Uterus (tissue), 4 donors: ENCODE data around the gene OPRM1. TPM values are rescaled to one million over a fixed set of nuclear protein-coding genes. Genes with fewer than 3 reads are reported as not detected.

Experiments
- DNase-seq, 2 donors: peaks; one replicate each; pipeline ENCODE4 v3.0.0-alpha.2; 2019 to 2020
- H3K27ac ChIP-seq, 2 donors: fragments of 200-600 bp; sonication (generic); 1 replicate in 1 of 2; 2 replicates in 1 of 2; pipeline ENCODE4 v1.5.1; 2016 to 2018
- H3K27me3 ChIP-seq, 2 donors: fragments of 200-600 bp; sonication (generic); one replicate each; pipeline ENCODE4 v1.5.1; 2018 to 2019; ENCODE audit warnings: control low read depth in 1 of 2
- H3K36me3 ChIP-seq, 2 donors: fragments of 200-600 bp; sonication (generic); one replicate each; pipeline ENCODE4 v1.5.1; 2019; ENCODE audit warnings: control low read depth in 1 of 2
- H3K4me1 ChIP-seq, 2 donors: fragments of 200-600 bp; sonication (generic); one replicate each; pipeline ENCODE4 v1.5.1; 2018 to 2019; ENCODE audit warnings: control low read depth in 1 of 2
- H3K4me3 ChIP-seq, 2 donors: fragments of 200-600 bp; sonication (generic); 1 replicate in 1 of 2; 2 replicates in 1 of 2; pipeline ENCODE4 v1.5.1; 2018 to 2019; ENCODE audit warnings: mild to moderate bottlenecking in 1 of 2
- H3K9me3 ChIP-seq, 2 donors: fragments of 200-600 bp; sonication (generic); one replicate each; pipeline ENCODE4 v1.5.1; 2019; ENCODE audit warnings: control low read depth in 1 of 2
- POLR2A ChIP-seq, 2 donors: fragments of 450-650 bp; IDR thresholded peaks; one replicate each; pipeline ENCODE4 v1.6.1; 2016; ENCODE audit warnings: antibody characterized with exemption in 2 of 2, mild to moderate bottlenecking in 1 of 2, moderate library complexity in 1 of 2
- intact Hi-C: fragments of 100-400 bp; cut with DNase I; formaldehyde crosslinking; loops from one replicate; pipeline ENCODE4 v1.15.1; 2023; ENCODE audit warnings: low total_unique reads
- total RNA-seq, 4 donors: library from RNA; depleted of rRNA in 3 of 4; stranded (reverse); fragments of >200 nt in 3 of 4; gene quantifications; one replicate each; pipeline versions ENCODE4 v1.1.0 to v1.2.4, GENCODE V29; 2014 to 2023
- TF ChIP-seq, protein P1 (sequence below), 4 experiments: fragments of 200-600 bp in 2 of 4; fragments of 450-650 bp in 2 of 4; sonication (generic) in 2 of 4; IDR thresholded peaks; one replicate each; pipeline ENCODE4 v1.5.1; 2016 to 2019; ENCODE audit warnings: antibody characterized with exemption in 4 of 4, mild to moderate bottlenecking in 2 of 4, moderate library complexity in 1 of 4
- donor health status: DM: yes; HTN: yes; CAD: no.

OPRM1 gene
- total RNA-seq, 4 donors from 2014 or later: 0.14 TPM; not detected in 3

DNA sequence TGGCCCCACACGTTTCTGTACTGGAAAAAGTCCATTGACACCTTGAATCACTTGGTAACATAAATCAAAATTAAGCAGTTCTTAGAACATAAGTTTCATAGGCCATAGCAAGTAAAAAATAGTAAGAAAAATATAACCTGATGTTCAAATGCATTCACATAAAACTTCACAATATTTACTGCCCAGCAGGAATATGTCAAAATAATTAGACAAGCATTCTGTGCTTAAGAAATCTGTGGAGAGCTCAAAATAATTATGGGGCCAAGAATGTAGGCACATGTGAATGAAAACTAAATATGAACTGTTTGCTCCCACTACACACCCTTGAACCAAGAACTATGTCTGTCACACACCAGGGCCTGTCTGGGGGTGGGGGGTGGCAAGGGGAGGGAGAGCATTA lies 246.8 kb downstream of the OPRM1 start:
- intact Hi-C loops: no loop called here
- Histone ChIP-seq H3K27me3 (no peaks in the 10 kb centered on the region), H3K4me3 (no peak overlapping the region), H3K27ac (peak overlapping the region in 1 of 2 donors; percentile 50), H3K4me1 (peaks cover 0 to 8% of the 10 kb centered on the region in 2 donors), H3K9me3 (no peaks in the 10 kb centered on the region), H3K36me3 (no peaks in the 10 kb centered on the region)
- TF ChIP-seq POLR2A (IDR thresholded peaks at IDR 0.05): no peak
- TF ChIP-seq, protein P1, sequence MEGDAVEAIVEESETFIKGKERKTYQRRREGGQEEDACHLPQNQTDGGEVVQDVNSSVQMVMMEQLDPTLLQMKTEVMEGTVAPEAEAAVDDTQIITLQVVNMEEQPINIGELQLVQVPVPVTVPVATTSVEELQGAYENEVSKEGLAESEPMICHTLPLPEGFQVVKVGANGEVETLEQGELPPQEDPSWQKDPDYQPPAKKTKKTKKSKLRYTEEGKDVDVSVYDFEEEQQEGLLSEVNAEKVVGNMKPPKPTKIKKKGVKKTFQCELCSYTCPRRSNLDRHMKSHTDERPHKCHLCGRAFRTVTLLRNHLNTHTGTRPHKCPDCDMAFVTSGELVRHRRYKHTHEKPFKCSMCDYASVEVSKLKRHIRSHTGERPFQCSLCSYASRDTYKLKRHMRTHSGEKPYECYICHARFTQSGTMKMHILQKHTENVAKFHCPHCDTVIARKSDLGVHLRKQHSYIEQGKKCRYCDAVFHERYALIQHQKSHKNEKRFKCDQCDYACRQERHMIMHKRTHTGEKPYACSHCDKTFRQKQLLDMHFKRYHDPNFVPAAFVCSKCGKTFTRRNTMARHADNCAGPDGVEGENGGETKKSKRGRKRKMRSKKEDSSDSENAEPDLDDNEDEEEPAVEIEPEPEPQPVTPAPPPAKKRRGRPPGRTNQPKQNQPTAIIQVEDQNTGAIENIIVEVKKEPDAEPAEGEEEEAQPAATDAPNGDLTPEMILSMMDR (IDR thresholded peaks at IDR 0.05): no peak
- no peak for DNase-seq

DNA sequence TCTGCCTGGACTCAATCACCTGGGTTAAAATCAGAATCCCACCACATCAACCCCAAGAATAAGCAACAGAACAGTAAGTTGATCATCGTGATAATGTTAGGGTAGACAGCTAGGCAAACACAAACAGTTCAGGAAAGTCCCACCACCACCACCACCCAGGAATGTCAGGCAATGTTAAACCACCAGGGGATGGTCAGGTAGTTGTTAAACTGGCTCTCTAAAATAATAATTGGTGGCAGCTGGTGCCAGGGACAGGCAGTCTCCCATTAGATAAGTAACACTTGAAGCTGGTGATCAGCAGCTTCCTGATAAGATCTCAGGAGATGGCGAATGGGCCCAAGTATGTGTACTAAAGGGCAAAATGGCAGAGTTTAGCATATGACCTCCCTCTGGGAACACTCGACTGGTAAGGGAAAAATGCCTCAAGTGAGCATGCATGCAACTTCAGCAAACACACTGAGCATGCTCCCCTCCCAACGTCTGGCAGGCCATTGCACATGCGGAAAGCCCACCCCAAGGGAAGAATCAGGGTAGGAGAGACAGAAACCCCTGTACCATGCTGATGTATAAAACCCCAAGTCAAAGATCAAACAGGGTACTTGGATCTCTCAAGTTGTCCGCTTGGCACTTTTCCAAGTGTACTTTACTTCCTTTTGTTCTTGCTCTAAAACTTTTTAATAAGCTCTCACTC lies 250.9 kb downstream of the OPRM1 start:
- DNase-seq: no peak
- Histone ChIP-seq H3K36me3 (no peaks in the 10 kb centered on the region), H3K27me3 (no peaks in the 10 kb centered on the region), H3K4me1 (peaks cover 0 to 6% of the 10 kb centered on the region in 2 donors), H3K4me3 (no peak overlapping the region), H3K9me3 (no peaks in the 10 kb centered on the region), H3K27ac (no peak overlapping the region)
- TF ChIP-seq, protein P1 (IDR thresholded peaks at IDR 0.05): no peak
- no peak for TF ChIP-seq POLR2A (IDR thresholded peaks at IDR 0.05)
- intact Hi-C loops: no loop called here

DNA sequence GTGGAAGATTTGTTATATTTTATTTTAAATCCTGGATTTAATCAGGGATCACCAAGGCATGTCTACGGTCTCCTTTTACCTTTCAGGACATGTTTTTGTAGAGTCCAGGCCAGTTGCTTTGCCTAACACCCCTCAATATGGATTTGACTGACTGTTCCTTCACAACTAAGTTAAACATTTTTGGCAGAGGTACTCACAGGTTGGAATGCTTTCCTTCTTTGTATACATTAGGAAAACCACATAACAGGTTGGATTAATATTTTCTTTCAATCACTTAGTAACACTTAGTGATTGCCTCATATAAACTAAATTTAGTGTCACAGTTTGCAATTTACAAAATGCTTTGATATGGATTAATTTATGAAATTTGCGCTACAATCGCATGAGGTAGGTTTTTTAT lies 253.0 kb downstream of the OPRM1 start:
- Histone ChIP-seq H3K4me3 (no peak overlapping the region), H3K4me1 (no peaks in the 10 kb centered on the region), H3K27ac (no peak overlapping the region), H3K36me3 (no peaks in the 10 kb centered on the region), H3K9me3 (no peaks in the 10 kb centered on the region), H3K27me3 (no peaks in the 10 kb centered on the region)
- intact Hi-C loops: no loop called here
- DNase-seq: no peak
- TF ChIP-seq POLR2A (IDR thresholded peaks at IDR 0.05): no peak
- TF ChIP-seq, protein P1 (IDR thresholded peaks at IDR 0.05): no peak

DNA sequence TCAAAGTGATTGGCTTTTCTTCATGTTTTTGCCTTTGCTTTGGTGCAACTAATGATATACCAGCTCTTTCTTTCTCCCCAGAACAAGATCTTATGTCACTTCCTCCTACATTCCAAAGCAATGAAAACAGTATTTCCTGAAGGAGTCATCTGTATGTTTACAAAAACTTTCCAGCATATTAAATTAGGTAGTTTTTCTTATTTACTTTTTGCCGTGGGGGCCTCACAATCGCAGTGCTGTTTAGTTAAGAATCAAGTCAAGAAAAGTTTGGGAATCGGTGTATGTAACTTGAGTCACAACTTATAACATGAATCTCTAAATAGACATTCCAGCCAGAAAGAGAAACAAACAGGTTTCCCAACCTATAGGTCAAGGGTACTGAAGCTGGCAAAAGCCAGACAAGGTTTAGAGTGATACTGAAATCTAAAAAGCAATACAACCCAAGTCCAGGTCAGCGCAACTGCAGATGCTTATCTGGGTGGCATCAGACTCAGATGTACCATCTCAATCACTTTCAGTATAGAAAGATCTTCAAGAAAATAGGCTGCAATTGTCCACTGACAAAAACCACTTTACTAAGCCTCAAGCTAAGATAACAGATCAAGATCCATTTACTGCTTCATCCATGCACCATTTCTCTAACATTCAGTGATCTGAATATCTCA lies 253.9 kb downstream of the OPRM1 start:
- Histone ChIP-seq H3K4me1 (no peaks in the 10 kb centered on the region), H3K4me3 (no peak overlapping the region), H3K9me3 (no peaks in the 10 kb centered on the region), H3K36me3 (no peaks in the 10 kb centered on the region), H3K27me3 (no peaks in the 10 kb centered on the region), H3K27ac (no peak overlapping the region)
- DNase-seq: no peak
- TF ChIP-seq POLR2A (IDR thresholded peaks at IDR 0.05): no peak
- TF ChIP-seq, protein P1 (IDR thresholded peaks at IDR 0.05): no peak
- intact Hi-C loops: no loop called here

DNA sequence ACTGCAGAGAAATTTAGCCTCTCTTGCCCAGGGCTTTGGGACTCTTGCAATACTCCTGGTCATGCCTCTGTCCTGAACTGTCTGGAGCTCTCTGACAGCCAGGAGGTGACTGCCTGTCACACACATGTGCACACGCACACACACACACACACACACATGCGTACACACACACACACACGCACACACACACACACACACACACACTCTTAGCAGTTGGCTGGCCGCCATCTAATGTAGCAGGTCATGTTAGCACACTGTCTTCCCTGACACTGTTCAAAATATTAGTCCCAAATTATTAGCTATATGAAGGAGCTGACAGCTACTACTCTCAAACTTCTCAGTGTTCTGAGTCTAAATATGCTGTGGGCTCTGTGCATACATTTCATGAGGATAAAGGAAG lies 256.7 kb downstream of the OPRM1 start:
- intact Hi-C loops: no loop called here

More for the DNA sequence above, 256.7 kb downstream of the OPRM1 start:
- Histone ChIP-seq H3K4me3 (no peak overlapping the region), H3K27ac (no peak overlapping the region), H3K4me1 (peaks cover 0 to 4% of the 10 kb centered on the region in 2 donors), H3K9me3 (no peaks in the 10 kb centered on the region), H3K27me3 (no peaks in the 10 kb centered on the region), H3K36me3 (no peaks in the 10 kb centered on the region)
- DNase-seq: no peak
- TF ChIP-seq, protein P1 (IDR thresholded peaks at IDR 0.05): no peak
- no peak for TF ChIP-seq POLR2A (IDR thresholded peaks at IDR 0.05)
